Renal pelvis (tissue), 3 donors: ENCODE results near the gene KCNK7. TPM values are rescaled to one million over a fixed set of nuclear protein-coding genes. Genes with fewer than 3 reads are reported as not detected.

Experiments
- polyA plus RNA-seq, 3 donors: library from polyadenylated mRNA; unstranded; fragments of 120-200 nt; gene quantifications; one replicate each; pipeline ENCODE4 v1.2.1, GENCODE V29; 2013; ENCODE audit not compliant: insufficient read length in 3 of 3

The KCNK7 gene
- polyA plus RNA-seq, 3 donors = 0.21 to 0.27 (median 0.27) TPM

Other genes with a start within 250 kb of the KCNK7 start
- under 1 TPM; 0.55 to 0.78 (median 0.61) TPM for gene TIGD3, start 241.0 kb downstream of the KCNK7 start, polyA plus RNA-seq
- 1 to 10 TPM; 5.6 to 8.7 (median 8.1) TPM for gene SLC25A45, start 213.2 kb downstream of the KCNK7 start, polyA plus RNA-seq
- gene FRMD8, start 209.2 kb downstream of the KCNK7 start, polyA plus RNA-seq = 10 to 100 TPM; 20.4 to 26.7 (median 21.0) TPM
- 100 to 1,000 TPM; 120 to 327 (median 277) TPM for gene NEAT1, start 173.0 kb downstream of the KCNK7 start, polyA plus RNA-seq
- 1,000 to 10,000 TPM in 2 of 3 donors, 100 to 1,000 TPM in 1; 788 to 1,101 (median 1,002) TPM for gene MALAT1, start 96.8 kb downstream of the KCNK7 start, polyA plus RNA-seq
- gene SCYL1, start 70.7 kb downstream of the KCNK7 start, polyA plus RNA-seq = 10 to 100 TPM; 77.3 to 92.5 (median 81.5) TPM
- gene LTBP3, start 37.4 kb downstream of the KCNK7 start, polyA plus RNA-seq = 100 to 1,000 TPM; 132 to 148 (median 146) TPM
- 10 to 100 TPM; 55.5 to 72.1 (median 62.8) TPM for gene ZNRD2, start 25.3 kb downstream of the KCNK7 start, polyA plus RNA-seq
- 10 to 100 TPM; 21.2 to 35.4 (median 25.4) TPM for gene FAM89B, start 23.3 kb downstream of the KCNK7 start, polyA plus RNA-seq
- gene EHBP1L1, start 19.7 kb downstream of the KCNK7 start, polyA plus RNA-seq = 10 to 100 TPM; 12.5 to 18.8 (median 18.2) TPM
- gene MAP3K11, start 18.4 kb upstream of the KCNK7 start, polyA plus RNA-seq = 10 to 100 TPM; 47.4 to 60.4 (median 49.3) TPM
- 10 to 100 TPM; 35.5 to 43.8 (median 39.2) TPM for gene PCNX3, start 20.0 kb upstream of the KCNK7 start, polyA plus RNA-seq
- 10 to 100 TPM; 24.1 to 34.5 (median 34.3) TPM for gene SIPA1, start 42.3 kb upstream of the KCNK7 start, polyA plus RNA-seq
- 10 to 100 TPM; 54.3 to 60.4 (median 60.4) TPM for gene RELA, start 67.1 kb upstream of the KCNK7 start, polyA plus RNA-seq
- 10 to 100 TPM; 73.1 to 83.6 (median 73.5) TPM for gene KAT5, start 116.5 kb upstream of the KCNK7 start, polyA plus RNA-seq
- 10 to 100 TPM; 46.8 to 53.6 (median 51.3) TPM for gene RNASEH2C, start 125.0 kb upstream of the KCNK7 start, polyA plus RNA-seq
- gene AP5B1, start 185.2 kb upstream of the KCNK7 start, polyA plus RNA-seq = 10 to 100 TPM in 2 of 3 donors, 1 to 10 TPM in 1; 7.9 to 10.9 (median 10.8) TPM
- gene OVOL1, start 191.3 kb upstream of the KCNK7 start, polyA plus RNA-seq = 10 to 100 TPM; 14.6 to 17.3 (median 17.1) TPM
- gene SNX32, start 238.2 kb upstream of the KCNK7 start, polyA plus RNA-seq = 1 to 10 TPM; 2.1 to 3.3 (median 2.3) TPM